ENCODE measurements around the gene SHH.

SHH gene

GRCh38 chr7:155787171-155787851, 25.0 kb downstream of the SHH start:
- TF ChIP-seq ZFX (IDR thresholded peaks at IDR 0.05; ENCODE audit: borderline replicate concordance) (no peak), CTCF (IDR thresholded peaks at IDR 0.05) (no peak)
- no peak overlapping the region for H3K27ac ChIP-seq

GRCh38 chr7:155786491-155786890, 25.8 kb downstream of the SHH start:
- no peak for TF ChIP-seq CTCF (IDR thresholded peaks at IDR 0.05)
- no peak for TF ChIP-seq ZFX (IDR thresholded peaks at IDR 0.05; ENCODE audit: borderline replicate concordance)
- no peak overlapping the region for H3K27ac ChIP-seq

GRCh38 chr7:155785536-155785935, 26.7 kb downstream of the SHH start:
- no peak overlapping the region for H3K27ac ChIP-seq
- TF ChIP-seq ZFX (IDR thresholded peaks at IDR 0.05; ENCODE audit: borderline replicate concordance) (no peak), CTCF (IDR thresholded peaks at IDR 0.05) (no peak)

- TF ChIP-seq CTCF (IDR thresholded peaks at IDR 0.05) (no peak), ZFX (IDR thresholded peaks at IDR 0.05; ENCODE audit: borderline replicate concordance) (no peak)
Observed at GRCh38 chr7:155782466-155782865, 29.8 kb downstream of the SHH start.

GRCh38 chr7:155781433-155781832, 30.8 kb downstream of the SHH start:
- H3K27ac ChIP-seq = no peak overlapping the region
- TF ChIP-seq CTCF (IDR thresholded peaks at IDR 0.05) = no peak
- no peak for TF ChIP-seq ZFX (IDR thresholded peaks at IDR 0.05; ENCODE audit: borderline replicate concordance)

More at GRCh38 chr7:155782466-155782865, 29.8 kb downstream of the SHH start:
- H3K27ac ChIP-seq = no peak overlapping the region

GRCh38 chr7:155780884-155781283, 31.4 kb downstream of the SHH start:
- no peak overlapping the region for H3K27ac ChIP-seq
- TF ChIP-seq CTCF (IDR thresholded peaks at IDR 0.05) (no peak), ZFX (IDR thresholded peaks at IDR 0.05; ENCODE audit: borderline replicate concordance) (no peak)

- no peak overlapping the region for H3K27ac ChIP-seq
- no peak for TF ChIP-seq ZFX (IDR thresholded peaks at IDR 0.05; ENCODE audit: borderline replicate concordance)
- no peak for TF ChIP-seq CTCF (IDR thresholded peaks at IDR 0.05)
Observed at GRCh38 chr7:155778349-155778748, 33.9 kb downstream of the SHH start.
